Activated T-helper 9 cell treated with anti-CD3 and anti-CD28 coated beads, Interleukin-2, amount 50 U/mL, for 16 hours (primary cell): ENCODE measurements around the gene DGLUCY.
"Not testable (repeated sequence)": the region's sequence is repeated elsewhere in the genome, so short reads cannot be mapped to it uniquely, and the experiment has no call there.

Experiments used
- DNase-seq: peaks from one replicate; pipeline ENCODE4 v3.0.0-alpha.2; 2020; ENCODE audit warnings: low read depth

DGLUCY gene

GRCh38 chr14:91108941-91109611 lies 4.8 kb upstream of the DGLUCY start:
- peak; percentile 8 for DNase-seq

- no peak for DNase-seq
Observed at GRCh38 chr14:91111443-91111842, 2.4 kb upstream of the DGLUCY start.

GRCh38 chr14:91112194-91112593 lies 1.7 kb upstream of the DGLUCY start:
- DNase-seq: no peak

GRCh38 chr14:91114079-91115065 lies 499 bp downstream of the DGLUCY start:
- DNase-seq: peak; percentile 43

GRCh38 chr14:91115986-91116770 lies 2.3 kb downstream of the DGLUCY start:
- peak; percentile 1 for DNase-seq

GRCh38 chr14:91116913-91117588 lies 3.2 kb downstream of the DGLUCY start:
- DNase-seq: peak; percentile 50

- no peak for DNase-seq
Observed at GRCh38 chr14:91117960-91118359, 4.1 kb downstream of the DGLUCY start.

- DNase-seq: no peak
Observed at GRCh38 chr14:91118511-91119068, 4.7 kb downstream of the DGLUCY start.

GRCh38 chr14:91119556-91120311 lies 5.9 kb downstream of the DGLUCY start:
- DNase-seq: no peak

GRCh38 chr14:91123201-91123600 lies 9.3 kb downstream of the DGLUCY start:
- no peak for DNase-seq

GRCh38 chr14:91124406-91125270 lies 10.8 kb downstream of the DGLUCY start:
- DNase-seq: not testable (repeated sequence)

GRCh38 chr14:91125271-91125660 lies 11.4 kb downstream of the DGLUCY start:
- DNase-seq: no peak

GRCh38 chr14:91125801-91126200 lies 11.9 kb downstream of the DGLUCY start:
- DNase-seq: no peak

GRCh38 chr14:91126761-91127160 lies 12.9 kb downstream of the DGLUCY start:
- DNase-seq: no peak

GRCh38 chr14:91127401-91127801 lies 13.5 kb downstream of the DGLUCY start:
- DNase-seq: no peak

GRCh38 chr14:91127924-91128323 lies 14.1 kb downstream of the DGLUCY start:
- DNase-seq: no peak

- DNase-seq: no peak
Observed at GRCh38 chr14:91128699-91129098, 14.8 kb downstream of the DGLUCY start.

- DNase-seq: no peak
Observed at GRCh38 chr14:91129261-91129660, 15.4 kb downstream of the DGLUCY start.

- DNase-seq: no peak
Observed at GRCh38 chr14:91135039-91135438, 21.2 kb downstream of the DGLUCY start.
